KOPT-K1 (cell line): Measurements from ENCODE around the gene TMEM238L.

Experiments used
- H3K27ac ChIP-seq: fragments of 200-600 bp; sonication (generic); 2 replicates; pipeline ENCODE4 v1.5.1; 2016; ENCODE audit warnings: antibody characterized with exemption, mild to moderate bottlenecking, low read depth, low read length; ENCODE audit not compliant: poor library complexity, severe bottlenecking
- H3K36me3 ChIP-seq: fragments of 200-600 bp; sonication (generic); 2 replicates; pipeline ENCODE4 v1.5.1; 2017; ENCODE audit warnings: antibody characterized with exemption, mild to moderate bottlenecking, low read length, moderate library complexity; ENCODE audit not compliant: insufficient read depth
- H3K9me3 ChIP-seq: fragments of 200-600 bp; sonication (generic); 2 replicates; pipeline ENCODE4 v1.5.1; 2017; ENCODE audit warnings: antibody characterized with exemption, low read length, mild to moderate bottlenecking; ENCODE audit not compliant: insufficient read depth, poor library complexity, severe bottlenecking

The TMEM238L gene

GRCh38 chr17:10793256-10793655 lies 10.6 kb downstream of the TMEM238L start:
- H3K36me3 ChIP-seq: no peaks in the 10 kb centered on the region
- H3K9me3 ChIP-seq: no peaks in the 10 kb centered on the region
- H3K27ac ChIP-seq: no peak overlapping the region

GRCh38 chr17:10792151-10792550 lies 11.7 kb downstream of the TMEM238L start:
- H3K9me3 ChIP-seq: no peaks in the 10 kb centered on the region
- no peaks in the 10 kb centered on the region for H3K36me3 ChIP-seq
- H3K27ac ChIP-seq: no peak overlapping the region

- H3K9me3 ChIP-seq: no peaks in the 10 kb centered on the region
- H3K27ac ChIP-seq: no peak overlapping the region
- no peaks in the 10 kb centered on the region for H3K36me3 ChIP-seq
Observed at GRCh38 chr17:10790491-10791401, 13.2 kb downstream of the TMEM238L start.

- Histone ChIP-seq H3K36me3 (no peaks in the 10 kb centered on the region), H3K9me3 (no peaks in the 10 kb centered on the region), H3K27ac (no peak overlapping the region)
Observed at GRCh38 chr17:10789694-10790271, 14.1 kb downstream of the TMEM238L start.

- no peaks in the 10 kb centered on the region for H3K9me3 ChIP-seq
- H3K27ac ChIP-seq: no peak overlapping the region
- H3K36me3 ChIP-seq: no peaks in the 10 kb centered on the region
Observed at GRCh38 chr17:10787306-10788045, 16.4 kb downstream of the TMEM238L start.

- Histone ChIP-seq H3K9me3 (no peaks in the 10 kb centered on the region), H3K36me3 (no peaks in the 10 kb centered on the region), H3K27ac (no peak overlapping the region)
Observed at GRCh38 chr17:10785295-10785694, 18.6 kb downstream of the TMEM238L start.

- no peak overlapping the region for H3K27ac ChIP-seq
- no peaks in the 10 kb centered on the region for H3K36me3 ChIP-seq
- H3K9me3 ChIP-seq: peaks cover 5% of the 10 kb centered on the region
Observed at GRCh38 chr17:10779609-10780008, 24.3 kb downstream of the TMEM238L start.

- Histone ChIP-seq H3K27ac (no peak overlapping the region), H3K9me3 (peaks cover 5% of the 10 kb centered on the region), H3K36me3 (no peaks in the 10 kb centered on the region)
Observed at GRCh38 chr17:10777890-10778289, 26.0 kb downstream of the TMEM238L start.

GRCh38 chr17:10777131-10777807 lies 26.6 kb downstream of the TMEM238L start:
- Histone ChIP-seq H3K36me3 (no peaks in the 10 kb centered on the region), H3K9me3 (peaks cover 8% of the 10 kb centered on the region), H3K27ac (no peak overlapping the region)

- H3K27ac ChIP-seq: no peak overlapping the region
- no peaks in the 10 kb centered on the region for H3K36me3 ChIP-seq
- peaks cover 15% of the 10 kb centered on the region for H3K9me3 ChIP-seq
Observed at GRCh38 chr17:10776381-10776780, 27.5 kb downstream of the TMEM238L start.

GRCh38 chr17:10775740-10776356 lies 28.1 kb downstream of the TMEM238L start:
- H3K27ac ChIP-seq: no peak overlapping the region
- peaks cover 15% of the 10 kb centered on the region for H3K9me3 ChIP-seq
- no peaks in the 10 kb centered on the region for H3K36me3 ChIP-seq

- Histone ChIP-seq H3K9me3 (peaks cover 15% of the 10 kb centered on the region), H3K27ac (no peak overlapping the region), H3K36me3 (no peaks in the 10 kb centered on the region)
Observed at GRCh38 chr17:10775058-10775457, 28.8 kb downstream of the TMEM238L start.

GRCh38 chr17:10773391-10773790 lies 30.5 kb downstream of the TMEM238L start:
- H3K36me3 ChIP-seq: no peaks in the 10 kb centered on the region
- H3K27ac ChIP-seq: no peak overlapping the region
- H3K9me3 ChIP-seq: peaks cover 15% of the 10 kb centered on the region
